NCI-H1436 (cell line): ENCODE data around the gene TUBA4A.
"Not testable (repeated sequence)": the region's sequence is repeated elsewhere in the genome, so short reads cannot be mapped to it uniquely, and the experiment has no call there.

ENCODE experiments used
- DNase-seq: peaks from one replicate; lab custom pipeline; 2025; lab: John Stamatoyannopoulos, UW

The TUBA4A gene

GRCh38 chr2:219268294-219268693 lies 14.6 kb upstream of the TUBA4A start:
- no peak for DNase-seq

DNA sequence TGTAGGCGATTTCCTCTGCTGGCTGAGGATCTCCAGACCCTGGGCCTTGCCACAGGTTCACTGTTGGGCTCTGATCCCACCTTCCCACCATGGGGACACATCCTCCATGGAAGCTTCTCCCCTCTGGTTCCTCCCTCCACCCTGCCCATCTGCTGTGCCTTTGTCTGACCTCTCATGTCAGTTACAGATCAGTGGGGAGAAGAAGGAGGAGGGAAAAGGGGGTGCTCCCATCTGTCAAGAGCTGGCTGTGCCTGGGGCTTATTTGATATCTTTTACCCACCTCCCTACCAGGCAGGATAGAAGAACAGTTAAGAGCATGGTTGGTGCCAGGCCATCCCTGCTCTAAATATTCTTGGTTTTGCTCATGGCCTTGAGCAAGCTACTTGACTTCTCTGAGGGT lies 13.2 kb upstream of the TUBA4A start:
- no peak for DNase-seq

DNA sequence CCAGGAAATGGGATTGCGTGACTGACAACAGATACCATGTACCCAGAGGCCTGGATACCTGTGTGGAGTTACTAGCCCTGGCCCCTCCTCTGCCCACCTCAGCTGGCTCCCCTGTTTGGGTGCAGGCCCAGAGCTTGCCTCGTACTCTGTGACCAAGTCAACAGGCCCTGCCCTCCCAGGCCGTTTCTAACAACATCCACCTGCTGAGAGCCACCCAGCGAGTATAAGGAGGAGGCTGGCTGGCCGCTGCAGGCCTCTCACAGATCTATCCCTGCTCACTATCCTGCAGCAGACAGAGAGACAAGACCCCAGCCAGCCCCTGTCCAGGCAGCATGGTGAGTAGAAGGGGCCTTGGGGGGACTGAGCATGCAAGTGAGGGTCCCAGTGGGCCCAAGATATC lies 12.5 kb upstream of the TUBA4A start:
- DNase-seq = no peak

- no peak for DNase-seq
These were observed 7.5 kb upstream of the TUBA4A start for GRCh38 chr2:219261024-219261855.

DNA sequence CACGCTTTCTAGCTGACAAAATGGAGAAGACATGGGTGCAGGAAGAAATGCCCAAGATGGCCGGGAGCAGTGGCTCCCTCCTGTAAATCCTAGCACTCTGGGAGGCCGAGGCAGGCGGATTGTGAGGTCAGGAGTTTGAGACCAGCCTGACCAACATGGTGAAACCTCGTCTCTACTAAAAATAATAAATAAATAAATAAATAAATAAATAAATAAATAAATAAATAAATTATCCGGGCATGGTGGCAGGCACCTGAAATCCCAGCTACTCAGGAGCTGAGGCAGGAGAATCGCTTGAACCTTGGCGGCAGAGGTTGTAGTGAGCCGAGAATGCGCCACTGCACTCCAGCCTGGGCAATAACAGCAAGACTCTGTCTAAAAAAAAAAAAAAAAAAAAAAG lies 5.2 kb upstream of the TUBA4A start:
- not testable (repeated sequence) for DNase-seq

DNA sequence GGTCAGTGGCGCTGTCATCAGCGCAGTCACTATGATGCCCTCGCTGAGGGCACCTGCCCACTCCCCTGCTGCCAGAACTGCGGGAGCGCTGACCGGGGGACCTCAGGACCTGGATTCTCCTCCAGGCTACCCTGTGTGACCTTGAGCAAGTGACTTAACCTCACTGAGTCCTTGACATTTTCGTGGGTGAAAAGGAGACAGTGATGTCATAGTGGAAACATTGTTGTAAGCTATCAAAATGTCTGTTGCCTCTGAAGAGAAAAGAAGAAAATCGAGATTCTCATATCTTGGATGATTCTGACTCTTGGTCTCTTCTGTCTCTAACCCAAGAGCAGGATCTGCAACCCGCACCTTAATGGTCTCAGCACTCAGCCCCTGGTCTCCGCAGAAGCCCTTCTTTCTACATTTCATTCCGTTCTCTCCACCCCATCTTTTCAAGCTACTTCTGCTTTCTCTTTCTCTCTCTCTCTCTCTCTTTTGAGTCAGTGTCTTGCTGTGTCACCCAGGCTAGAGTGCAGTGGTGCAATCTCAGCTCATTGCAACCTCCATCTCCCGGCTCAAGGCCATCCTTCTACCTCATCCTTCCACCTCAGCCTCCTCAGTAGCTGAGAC lies 978 bp upstream of the TUBA4A start:
- no peak for DNase-seq

GRCh38 chr2:219252900-219253752 lies 592 bp downstream of the TUBA4A start, which contains the start of gene TUBA4B:
TSS of gene TUBA4B (plus strand) at chr2:219253243. CDS start at chr2:219253408, 165 bp downstream.
- DNase-seq = no peak

GRCh38 chr2:219252570-219252899 lies 1.2 kb downstream of the TUBA4A start:
- DNase-seq = no peak

DNA sequence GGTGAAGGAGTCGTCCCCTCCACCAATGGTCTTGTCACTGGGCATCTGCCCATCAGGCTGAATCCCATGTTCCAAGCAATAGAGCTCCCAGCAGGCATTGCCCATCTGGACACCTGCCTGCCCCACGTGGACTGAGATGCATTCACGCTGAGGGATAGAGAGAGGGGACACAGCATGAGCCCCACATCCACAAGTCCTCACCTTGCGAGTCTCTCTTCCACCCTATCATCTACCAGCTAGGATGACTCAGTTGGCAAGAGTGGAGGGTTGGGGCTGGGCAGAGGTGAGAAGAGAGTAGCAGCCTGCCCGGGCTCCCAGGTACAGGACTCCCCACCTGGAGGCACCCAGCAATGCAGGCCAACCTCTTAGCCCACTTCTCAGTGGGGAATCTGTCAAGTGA lies 1.6 kb downstream of the TUBA4A start:
- DNase-seq = no peak

GRCh38 chr2:219251656-219252055 lies 2.1 kb downstream of the TUBA4A start:
- no peak for DNase-seq

GRCh38 chr2:219250049-219250781 lies 3.5 kb downstream of the TUBA4A start:
- no peak for DNase-seq

DNA sequence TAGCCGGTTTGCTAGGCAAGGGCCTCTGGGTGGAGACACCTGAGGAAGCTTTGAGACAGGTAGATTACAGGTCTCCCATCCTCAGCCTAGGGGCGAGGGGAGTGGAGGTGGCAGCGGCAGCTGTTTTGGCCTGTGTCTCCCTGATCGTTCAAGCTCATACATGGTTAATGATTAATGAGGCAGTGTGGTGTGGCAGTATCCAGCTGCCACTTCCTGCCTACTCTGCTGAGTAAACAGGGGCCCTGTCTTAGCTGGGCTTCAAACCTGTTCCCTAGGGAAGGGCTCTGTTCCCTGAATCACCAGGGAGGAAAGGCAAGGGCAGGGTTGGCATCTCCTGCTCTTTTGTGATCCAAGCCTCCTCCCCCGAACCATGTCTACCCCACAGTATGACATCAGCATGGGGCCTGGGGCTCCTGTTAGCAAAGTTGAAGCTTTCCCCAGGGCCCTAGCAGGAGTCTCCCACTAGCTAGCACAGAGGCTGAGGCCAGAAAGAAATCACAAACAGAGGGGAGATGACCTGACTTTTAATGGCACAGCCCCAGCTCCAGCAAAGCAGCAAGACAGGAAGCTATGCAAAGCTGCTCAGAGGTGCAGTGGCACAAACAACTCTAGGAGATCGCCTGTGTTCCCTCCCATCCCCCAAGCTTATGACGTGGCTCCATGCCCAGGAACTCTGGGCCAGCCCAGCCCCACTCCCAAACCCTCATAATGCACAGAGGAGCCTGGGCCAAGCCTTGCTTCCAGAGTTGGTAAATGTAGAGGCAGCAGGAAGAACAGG lies 4.3 kb downstream of the TUBA4A start:
- peak; percentile 17 for DNase-seq

- no peak for DNase-seq
These were observed 4.9 kb downstream of the TUBA4A start for GRCh38 chr2:219248845-219249202.

DNA sequence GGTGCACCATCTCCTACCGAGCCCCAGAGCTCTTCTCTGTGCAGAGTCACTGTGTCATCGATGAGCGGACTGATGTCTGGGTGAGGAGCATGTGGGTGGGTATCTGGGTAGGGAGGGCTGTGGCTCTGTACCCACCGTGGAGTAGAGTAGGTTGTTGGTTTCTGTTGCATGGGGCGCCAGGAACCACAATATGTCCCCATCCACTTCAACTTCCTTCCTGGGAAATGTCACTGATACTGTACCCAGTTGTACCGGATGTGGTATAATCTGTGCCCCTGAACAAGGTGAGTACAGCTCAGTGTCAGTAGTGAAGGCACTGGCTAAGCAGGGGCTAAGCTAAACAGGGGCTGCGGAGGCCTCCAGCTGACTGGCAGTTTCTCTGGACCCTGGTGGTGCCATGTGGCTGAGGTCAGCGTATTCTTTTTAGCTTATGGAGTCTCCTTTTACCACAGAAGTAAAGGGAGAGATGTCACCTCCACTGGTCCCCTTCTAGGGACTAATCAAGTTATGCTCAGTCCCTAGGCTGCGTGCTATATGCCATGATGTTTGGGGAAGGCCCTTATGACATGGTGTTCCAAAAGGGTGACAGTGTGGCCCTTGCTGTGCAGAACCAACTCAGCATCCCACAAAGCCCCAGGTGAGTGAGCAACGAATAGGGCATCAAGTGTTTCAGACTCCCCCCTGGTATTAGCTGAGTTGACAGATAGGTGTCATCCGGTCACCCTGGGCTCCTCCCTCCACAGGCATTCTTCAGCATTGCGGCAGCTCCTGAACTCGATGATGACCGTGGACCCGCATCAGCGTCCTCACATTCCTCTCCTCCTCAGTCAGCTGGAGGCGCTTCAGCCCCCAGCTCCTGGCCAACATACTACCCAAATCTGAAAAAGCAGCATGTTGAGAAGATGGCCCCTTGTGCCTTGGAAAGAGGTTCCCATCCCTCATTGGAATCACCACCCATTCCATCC lies 5.8 kb downstream of the TUBA4A start:
- DNase-seq = no peak

GRCh38 chr2:219246559-219246958 lies 7.2 kb downstream of the TUBA4A start:
- no peak for DNase-seq

GRCh38 chr2:219245899-219246230 lies 7.9 kb downstream of the TUBA4A start:
- no peak for DNase-seq

DNA sequence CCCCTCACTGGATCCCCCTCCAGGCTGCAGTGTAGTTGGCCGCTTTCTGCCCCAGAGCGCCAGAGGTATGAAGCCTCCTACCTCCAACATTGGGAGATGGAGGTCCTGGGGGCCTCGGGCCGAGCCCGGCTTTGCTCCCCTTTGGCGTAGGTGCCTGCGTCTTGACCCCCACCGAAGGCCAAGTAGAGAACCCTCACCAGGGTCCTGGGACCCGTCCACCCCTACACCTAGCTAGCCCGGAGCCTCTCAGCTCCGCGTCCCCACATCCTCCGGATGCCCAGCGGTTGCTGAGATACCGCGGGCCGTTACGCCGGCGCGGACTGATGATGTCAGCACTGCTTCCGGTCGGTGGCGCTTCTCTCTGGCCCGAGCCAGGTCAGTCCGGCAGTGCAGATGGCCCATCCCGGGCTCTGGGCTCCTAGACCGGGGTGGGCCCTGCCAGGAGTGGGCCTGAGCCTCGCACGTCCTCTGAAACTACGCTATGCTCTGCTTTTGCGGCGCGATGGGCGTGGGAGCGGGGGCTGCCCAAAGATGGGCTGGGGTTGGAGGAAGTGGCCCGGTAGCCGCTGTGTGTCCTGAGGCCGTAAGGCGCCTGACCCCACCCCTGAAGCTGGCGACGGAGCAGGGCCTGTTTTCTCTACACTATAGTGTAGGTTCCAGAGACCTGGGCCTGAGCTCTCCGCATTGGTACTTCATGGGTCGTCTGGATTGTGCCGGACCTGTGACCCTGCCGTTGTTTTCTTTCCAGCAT lies 8.4 kb downstream of the TUBA4A start, which contains the start of the genes GLB1L and STK16:
Gene GLB1L, minus strand, starts transcription at position 297 of the 751 bp plus-strand sequence. CDS start 1,871 bp downstream, outside the sequence.
Gene STK16, plus strand, starts transcription at position 332 of the 751 bp plus-strand sequence. CDS start 521 bp downstream, outside the sequence.
- peak; percentile 73 for DNase-seq

- DNase-seq = no peak
These were observed 8.9 kb downstream of the TUBA4A start for GRCh38 chr2:219244789-219245147.

DNA sequence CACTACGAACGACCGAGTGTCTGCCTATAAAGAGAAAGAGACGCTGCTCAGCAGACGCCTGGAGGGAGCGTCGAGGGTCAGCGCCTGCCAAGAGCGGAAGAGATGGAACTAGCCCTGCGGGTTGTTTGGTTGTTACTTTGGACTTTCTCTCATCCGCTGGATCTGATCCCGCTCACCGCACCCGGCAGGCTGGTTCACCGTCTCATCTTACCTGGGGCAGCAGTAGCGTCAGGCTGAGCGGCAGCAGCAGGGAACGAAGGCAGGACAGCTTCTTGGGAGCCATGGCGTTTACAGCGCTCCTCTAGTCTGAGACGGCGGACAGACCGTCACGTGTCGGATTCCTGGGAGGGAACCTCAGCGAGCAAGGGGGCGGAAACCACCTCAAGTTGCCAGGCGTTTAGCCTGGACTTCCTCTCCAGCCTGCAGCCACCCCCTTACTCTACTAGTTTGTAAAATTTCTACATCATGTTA lies 10.4 kb downstream of the TUBA4A start:
- no peak for DNase-seq
